Occipital lobe (tissue), 2 donors: ENCODE results near the gene KNDC1. TPM values are rescaled to one million over a fixed set of nuclear protein-coding genes. Genes with fewer than 3 reads are reported as not detected.
"Not testable (repeated sequence)": the region's sequence is repeated elsewhere in the genome, so short reads cannot be mapped to it uniquely, and the experiment has no call there.

Source experiments
- DNase-seq: peaks from one replicate; lab custom pipeline; 2025; lab: John Stamatoyannopoulos, UW
- total RNA-seq: library from RNA; depleted of rRNA; stranded (reverse); fragments of >200 nt; gene quantifications from one replicate; pipeline ENCODE4 v1.2.3, GENCODE V29; 2014

Gene KNDC1
- total RNA-seq, 1 donor from 2014 or later = 5.9 TPM

GRCh38 chr10:133162178-133162909 is 2.3 kb downstream of the KNDC1 start:
- DNase-seq = peak; percentile 76

- no peak for DNase-seq
Measured at GRCh38 chr10:133162910-133163856, 3.2 kb downstream of the KNDC1 start.

- no peak for DNase-seq
Measured at GRCh38 chr10:133163889-133164815, 4.1 kb downstream of the KNDC1 start.

GRCh38 chr10:133164816-133165555 is 5.0 kb downstream of the KNDC1 start:
- DNase-seq = no peak

- DNase-seq = no peak
Measured at GRCh38 chr10:133165556-133166503, 5.8 kb downstream of the KNDC1 start.

GRCh38 chr10:133166504-133166827 is 6.4 kb downstream of the KNDC1 start:
- no peak for DNase-seq

- no peak for DNase-seq
Measured at GRCh38 chr10:133166828-133167692, 7.0 kb downstream of the KNDC1 start.

GRCh38 chr10:133167693-133168616 is 7.9 kb downstream of the KNDC1 start:
- DNase-seq = no peak

GRCh38 chr10:133168617-133169031 is 8.6 kb downstream of the KNDC1 start:
- DNase-seq = no peak

- DNase-seq = no peak
Measured at GRCh38 chr10:133169173-133169947, 9.3 kb downstream of the KNDC1 start.

- no peak for DNase-seq
Measured at GRCh38 chr10:133170092-133170491, 10.1 kb downstream of the KNDC1 start.

- DNase-seq = no peak
Measured at GRCh38 chr10:133173860-133174640, 14.0 kb downstream of the KNDC1 start.

GRCh38 chr10:133174689-133175263 is 14.8 kb downstream of the KNDC1 start:
- DNase-seq = no peak

- DNase-seq = not testable (repeated sequence)
Measured at GRCh38 chr10:133175624-133176023, 15.6 kb downstream of the KNDC1 start.

GRCh38 chr10:133176546-133176945 is 16.5 kb downstream of the KNDC1 start:
- DNase-seq = no peak
